ENCODE measurements around the gene NLRP8.

Gene NLRP8

GRCh38 chr19:56026769-56027168, 79.1 kb downstream of the NLRP8 start:
- H3K27ac ChIP-seq = no peak overlapping the region
- TF ChIP-seq ZFX (IDR thresholded peaks at IDR 0.05) (no peak), CTCF (conservative IDR thresholded peaks at IDR 0.05) (no peak)
